Muscle of arm (tissue), 12 donors: ENCODE data around the gene POLE. TPM values are rescaled to one million over a fixed set of nuclear protein-coding genes. Genes with fewer than 3 reads are reported as not detected.

Experiments
- DNase-seq: peaks from one replicate; pipeline ENCODE4 v3.0.0-alpha.2; 2013
- polyA plus RNA-seq, 12 donors: library from polyadenylated mRNA; unstranded; fragments of 120-200 nt; gene quantifications; one replicate each; pipeline ENCODE4 v1.2.1, GENCODE V29; 2013; ENCODE audit not compliant: insufficient read length in 12 of 12

The POLE gene
- polyA plus RNA-seq, 12 donors: 20.6 to 61.5 (median 27.2) TPM; not detected in 1

DNA sequence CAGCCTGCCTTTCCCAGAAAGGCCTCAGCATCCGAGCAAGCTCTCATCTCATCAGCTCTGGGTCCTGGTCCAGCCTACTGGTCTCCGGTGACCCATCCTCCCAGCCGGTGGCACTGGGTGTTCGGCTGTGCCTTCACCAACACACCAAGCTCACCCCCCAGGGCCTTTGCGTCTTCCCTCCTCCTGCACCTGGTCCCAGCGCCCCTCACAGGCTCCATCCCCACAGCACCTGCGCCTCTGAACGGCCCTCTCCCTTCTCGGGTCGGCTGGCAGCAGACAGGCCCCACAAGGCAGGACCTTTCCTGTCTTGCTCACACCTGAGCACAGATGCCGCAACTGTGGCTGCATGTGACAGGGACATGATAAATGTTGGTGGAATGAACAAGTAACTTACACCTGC lies 55.5 kb downstream of the POLE start:
- no peak for DNase-seq

DNA sequence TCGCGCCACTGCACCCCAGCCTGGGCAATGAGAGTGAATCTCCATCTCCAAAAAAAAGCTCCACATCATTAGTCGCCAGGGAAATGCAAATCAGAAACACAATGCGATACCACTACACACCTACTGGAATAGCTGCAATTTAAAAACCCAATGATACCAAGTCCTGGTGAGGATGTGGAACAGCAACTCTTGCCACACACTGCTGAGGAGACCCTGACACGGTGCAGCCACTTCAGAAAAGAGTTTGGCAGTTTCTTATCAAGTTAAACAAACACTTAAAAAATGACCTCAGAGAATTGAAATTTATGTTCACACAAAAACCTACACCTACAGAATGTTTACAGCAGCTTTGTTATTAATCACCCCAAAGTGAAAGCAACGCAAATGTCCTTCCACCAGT lies 56.5 kb downstream of the POLE start:
- DNase-seq: no peak

DNA sequence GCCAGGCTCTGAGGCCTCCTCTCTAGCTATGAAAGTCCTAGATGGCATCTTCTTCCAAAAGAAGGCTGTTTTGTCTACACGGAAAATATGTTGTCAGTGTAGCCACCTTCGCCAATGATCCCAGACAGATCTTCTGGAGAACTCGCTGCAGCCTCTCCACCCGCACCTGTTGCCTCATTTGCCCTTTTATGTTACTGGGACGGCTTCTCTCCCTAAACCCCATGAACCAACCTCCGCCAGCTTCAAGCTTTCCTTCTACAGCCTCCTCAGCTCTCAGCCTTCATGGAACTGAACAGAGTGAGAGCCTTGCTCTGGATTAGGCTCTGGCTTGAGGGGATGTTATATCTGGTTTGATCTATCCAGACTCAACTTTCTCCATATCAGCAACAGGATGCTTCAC lies 57.8 kb downstream of the POLE start:
- no peak for DNase-seq

DNA sequence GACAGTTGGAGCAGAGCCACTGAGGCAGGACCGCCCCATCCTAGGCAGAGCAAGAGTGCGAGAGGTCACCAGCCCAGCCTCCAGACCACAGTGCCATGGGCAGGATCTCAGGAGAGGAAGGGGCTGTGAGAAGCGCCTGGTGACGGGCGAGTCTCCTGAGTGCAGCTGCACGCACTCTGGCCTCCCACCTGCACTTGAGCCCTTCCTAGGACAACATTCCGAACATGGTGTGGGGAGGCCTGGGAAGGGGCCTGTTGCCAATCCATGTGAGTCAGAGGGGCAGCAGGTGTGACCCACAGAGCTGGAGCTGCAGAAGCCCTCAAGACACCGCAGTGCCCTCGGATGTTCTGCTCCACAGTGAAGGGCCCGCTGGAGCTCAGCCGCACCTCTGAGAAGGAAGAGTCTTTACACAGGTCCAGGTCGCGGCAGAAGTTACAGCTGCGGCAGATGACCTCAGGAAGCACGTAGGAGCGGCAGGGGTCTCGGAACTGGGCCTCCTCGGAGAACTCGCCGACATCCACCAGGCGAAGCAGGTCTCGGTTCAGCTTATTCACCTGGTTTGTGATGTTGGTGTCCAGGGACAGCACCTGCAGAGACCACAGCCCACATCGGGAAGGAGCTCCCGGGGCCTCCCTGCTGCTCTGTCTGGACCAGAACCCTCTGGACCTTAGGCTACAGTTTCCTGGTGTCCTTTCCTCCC lies 61.3 kb downstream of the POLE start:
- no peak for DNase-seq

DNA sequence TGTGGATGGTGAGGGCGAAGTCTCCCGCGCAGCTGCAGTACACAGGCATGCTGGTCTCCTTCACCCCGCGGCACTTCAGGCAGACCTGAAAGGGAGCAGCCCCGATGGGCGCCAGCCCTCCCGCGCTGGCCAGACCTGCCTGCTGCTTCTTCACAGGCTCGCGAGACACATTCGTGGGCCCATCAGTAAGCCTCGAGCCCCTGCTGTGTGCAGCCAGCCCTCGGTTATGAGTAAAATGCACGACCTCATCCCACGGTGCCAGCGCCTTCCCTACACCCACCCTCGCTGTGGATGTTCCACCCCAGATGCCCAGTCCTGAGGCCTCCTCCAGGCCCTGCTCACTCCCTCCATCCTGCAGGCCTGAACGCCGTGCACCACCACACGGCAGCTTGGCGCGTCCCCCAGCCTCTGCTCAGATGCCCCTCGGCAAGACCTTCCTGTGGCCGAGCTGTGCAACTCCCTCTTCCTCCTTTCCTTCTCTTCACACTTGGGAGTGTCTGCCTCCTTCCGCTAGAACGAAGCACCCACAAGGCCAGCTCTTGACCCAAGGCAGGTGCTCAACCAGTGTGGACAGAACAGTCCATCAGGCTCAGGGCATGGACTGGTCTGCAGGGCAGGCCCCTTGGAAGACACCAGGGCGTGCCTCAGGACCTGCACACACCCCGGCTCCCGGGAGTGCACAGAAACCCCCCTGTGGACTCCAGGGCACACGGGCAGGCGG lies 62.1 kb downstream of the POLE start:
- no peak for DNase-seq

DNA sequence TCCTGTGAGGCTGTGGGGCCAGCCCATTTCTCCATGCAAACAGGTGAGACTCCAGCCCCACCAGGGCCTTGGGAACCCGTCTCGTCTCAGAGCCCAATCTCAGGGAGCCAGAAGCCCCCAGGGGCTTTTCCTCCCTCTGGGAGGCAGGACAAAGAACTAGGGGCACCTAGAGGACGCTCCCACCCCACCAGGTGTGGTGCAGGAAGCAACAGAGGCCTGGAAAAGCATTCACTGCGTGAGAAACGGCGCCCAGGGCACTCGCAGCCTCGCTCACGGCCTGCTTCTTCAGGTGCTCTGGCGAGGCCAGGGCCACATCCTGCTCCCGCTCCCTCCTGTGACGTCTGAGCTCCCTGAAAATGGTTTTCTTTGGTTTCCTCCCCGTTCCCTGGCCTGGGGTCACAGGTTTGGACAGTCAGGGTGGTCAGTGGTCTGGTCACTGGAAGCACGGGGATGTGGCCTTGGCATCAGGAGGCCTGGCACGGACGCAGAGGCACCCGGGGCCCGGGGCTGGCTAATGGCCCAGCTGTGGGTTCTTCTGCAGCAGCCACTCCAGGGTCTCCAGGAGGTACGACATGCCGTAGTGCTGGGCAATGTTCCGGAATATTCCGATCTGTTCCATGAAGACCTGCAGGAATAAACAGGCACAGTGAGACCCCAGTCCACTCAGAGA lies 62.8 kb downstream of the POLE start:
- no peak for DNase-seq

DNA sequence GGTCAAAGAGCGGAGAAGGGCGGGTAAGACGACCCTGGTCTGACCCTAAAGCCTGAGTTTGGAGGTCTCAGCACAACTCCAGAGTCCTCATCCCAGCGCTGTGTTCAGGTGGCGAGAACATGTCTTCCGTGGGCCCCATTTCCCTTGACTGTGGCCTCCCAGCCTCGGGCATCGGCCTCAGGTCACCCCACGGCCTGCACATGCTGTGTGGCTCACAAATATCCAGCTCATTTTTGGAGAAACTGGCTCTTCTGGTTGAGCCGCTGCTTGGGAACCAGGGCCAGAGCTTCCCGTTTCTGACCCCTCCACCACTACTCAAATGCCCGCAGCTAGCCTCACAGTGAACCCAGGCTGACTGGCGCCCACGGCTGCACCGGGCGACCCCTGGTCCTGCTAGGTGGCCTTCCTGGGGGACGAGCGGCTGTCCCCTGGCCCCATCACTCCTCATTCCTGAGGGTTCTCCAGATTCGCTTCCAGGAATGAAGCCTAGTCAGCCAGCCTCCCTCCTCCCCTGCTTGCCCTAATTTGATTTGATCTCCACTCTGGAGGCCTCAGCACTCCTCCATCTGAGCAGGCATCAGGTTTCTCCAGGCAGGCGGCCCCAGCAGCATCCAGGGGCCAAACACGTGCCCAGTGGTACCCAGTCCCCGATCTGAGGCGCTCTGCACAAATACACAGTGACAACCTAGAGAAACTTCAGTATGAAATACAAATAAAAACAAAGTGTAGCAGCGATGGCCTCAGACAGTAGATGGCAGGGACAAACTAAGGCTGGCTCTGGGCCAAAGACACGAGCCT lies 63.9 kb downstream of the POLE start:
- no peak for DNase-seq

DNA sequence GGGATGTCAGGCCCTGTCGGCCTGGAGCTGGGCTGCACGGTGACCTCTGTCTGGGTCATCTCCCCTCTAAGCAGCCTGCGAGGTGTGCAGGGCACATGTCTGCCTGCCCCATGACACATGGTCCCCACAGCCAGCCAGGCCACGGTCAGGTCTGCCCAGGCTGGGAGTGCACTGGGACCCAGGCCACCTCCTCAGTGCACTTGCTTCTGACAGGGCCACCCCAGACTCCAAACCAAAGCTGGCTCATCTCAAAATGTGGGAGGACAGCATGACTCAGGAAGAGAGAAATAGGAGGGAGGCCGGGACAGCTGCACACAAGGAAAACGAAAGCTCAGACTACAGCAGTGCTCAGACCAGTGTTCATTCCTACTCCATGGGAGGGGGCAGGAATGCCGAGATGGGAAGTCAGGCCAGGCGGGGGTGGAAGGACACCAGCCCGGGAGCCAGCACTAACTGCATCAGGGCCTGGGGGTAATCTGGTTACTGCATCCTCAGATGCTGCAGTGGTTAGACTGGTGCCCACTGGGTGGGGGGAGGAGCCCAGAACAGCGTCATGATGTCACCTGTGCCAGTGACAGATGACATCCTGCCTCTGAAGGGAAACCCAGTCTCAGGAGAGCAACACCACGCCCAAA lies 64.6 kb downstream of the POLE start:
- peak; percentile 52 for DNase-seq

DNA sequence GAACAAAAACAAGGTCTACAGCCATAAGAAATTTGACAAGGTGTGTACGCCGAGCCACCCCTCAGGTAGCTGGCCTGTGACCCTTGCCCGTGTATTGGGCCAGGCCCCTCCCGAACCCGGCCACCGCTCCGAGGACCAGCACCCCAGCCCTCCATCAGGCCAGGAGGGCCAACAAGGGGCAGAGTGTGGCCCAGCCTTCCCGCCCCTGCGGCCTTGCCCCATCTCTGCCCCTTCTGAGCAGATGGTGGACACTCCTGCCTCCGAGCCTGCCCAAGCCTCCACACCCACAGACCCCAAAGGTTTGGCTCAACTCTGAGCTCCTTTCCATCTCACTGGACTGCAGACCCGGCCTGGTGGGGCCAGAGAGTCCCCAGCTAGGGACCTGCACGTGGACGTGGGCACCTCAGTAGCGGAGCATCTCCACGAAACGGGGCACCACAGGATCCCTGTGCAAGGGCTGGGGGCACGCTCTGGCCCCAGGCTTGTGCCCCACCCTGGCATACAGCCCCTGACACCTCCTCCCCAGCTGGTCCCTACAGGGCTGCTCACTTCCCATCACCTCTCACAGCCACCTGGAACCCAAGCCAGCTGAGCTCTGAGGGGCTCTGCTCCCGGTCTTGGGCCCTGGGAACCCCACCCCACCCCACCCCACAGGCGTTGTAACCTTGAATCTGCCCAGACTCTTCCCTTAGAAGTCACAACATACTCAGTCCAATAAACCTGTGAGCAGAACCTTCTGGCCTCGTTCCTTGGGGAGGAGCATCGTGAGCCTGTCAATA lies 65.3 kb downstream of the POLE start:
- DNase-seq: no peak

DNA sequence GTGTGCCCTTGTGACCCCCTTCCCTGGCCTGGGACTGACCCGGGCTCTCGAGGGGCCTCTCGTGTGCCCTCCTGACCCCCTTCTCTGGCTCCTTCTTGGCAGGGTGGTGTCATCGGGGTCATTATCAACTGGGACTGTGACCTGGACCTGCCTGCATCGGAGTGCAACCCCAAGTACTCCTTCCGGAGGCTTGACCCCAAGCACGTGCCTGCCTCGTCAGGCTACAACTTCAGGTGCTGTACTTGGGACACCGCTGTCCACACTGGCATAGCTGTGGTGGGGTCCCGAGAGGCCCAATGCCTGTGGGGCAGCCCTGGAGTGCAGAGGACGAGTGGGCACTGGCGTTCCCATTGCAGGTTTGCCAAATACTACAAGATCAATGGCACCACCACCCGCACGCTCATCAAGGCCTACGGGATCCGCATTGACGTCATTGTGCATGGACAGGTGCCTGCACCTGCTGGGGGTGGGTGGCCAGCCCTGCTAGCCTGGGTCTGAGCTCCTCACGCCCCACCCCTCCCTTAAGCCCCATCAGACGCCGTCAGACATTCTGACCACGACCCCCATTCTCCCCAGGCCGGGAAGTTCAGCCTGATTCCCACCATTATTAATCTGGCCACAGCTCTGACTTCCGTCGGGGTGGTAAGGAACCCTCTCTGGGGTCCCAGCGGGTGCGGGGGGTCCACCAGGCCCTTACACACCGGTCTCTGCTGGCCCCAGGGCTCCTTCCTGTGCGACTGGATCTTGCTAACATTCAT lies 66.1 kb downstream of the POLE start:
- no peak for DNase-seq

DNA sequence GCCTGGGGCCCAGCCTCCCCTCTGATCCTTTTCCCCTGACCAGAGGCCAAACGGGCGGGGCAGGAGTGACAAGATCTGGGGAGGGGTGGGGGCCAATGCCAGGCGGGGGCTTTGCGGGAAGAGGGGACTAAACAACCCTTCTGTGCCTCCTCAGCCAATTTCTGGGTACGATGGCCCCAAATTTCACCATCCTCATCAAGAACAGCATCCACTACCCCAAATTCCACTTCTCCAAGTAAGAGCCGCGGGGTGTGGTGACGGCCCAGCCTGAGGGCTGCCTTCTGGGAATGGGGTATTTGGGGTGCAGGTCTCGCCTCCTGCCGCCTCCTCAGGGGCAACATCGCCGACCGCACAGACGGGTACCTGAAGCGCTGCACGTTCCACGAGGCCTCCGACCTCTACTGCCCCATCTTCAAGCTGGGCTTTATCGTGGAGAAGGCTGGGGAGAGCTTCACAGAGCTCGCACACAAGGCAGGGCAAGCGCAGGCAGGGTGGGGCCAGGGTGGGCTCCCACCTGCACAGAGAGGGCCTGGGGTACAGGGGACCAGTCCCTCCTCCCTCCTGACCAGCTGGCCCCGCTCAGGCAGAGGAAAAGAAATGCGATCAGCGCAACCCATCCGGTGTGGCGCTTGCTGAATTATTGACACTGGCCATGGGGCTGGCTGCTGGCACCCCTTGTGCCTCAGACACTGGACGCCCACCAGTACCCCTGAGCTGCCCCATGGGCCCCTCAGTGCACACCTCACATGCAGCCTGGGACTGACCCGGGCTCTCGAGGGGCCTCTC lies 66.8 kb downstream of the POLE start:
- DNase-seq: no peak

DNA sequence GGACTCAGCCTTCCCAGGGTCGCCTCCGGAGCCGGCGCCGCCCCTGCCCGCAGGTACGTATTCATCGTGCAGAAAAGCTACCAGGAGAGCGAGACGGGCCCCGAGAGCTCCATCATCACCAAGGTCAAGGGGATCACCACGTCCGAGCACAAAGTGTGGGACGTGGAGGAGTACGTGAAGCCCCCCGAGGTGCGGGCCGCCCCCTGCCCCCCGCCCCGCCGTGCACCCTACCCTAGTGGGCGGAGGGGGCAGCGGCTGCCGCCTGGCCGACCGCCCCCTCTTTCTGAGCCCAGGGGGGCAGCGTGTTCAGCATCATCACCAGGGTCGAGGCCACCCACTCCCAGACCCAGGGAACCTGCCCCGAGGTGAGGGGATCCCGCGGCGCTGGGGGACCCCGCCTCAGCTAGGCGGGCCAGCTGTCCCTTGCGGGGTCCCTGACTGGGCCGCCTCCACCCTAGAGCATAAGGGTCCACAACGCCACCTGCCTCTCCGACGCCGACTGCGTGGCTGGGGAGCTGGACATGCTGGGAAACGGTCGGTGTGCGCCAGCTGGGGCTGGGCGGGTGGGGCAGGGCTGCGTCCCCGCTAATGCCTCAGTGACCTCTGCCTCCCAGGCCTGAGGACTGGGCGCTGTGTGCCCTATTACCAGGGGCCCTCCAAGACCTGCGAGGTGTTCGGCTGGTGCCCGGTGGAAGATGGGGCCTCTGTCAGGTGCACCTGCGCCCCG lies 67.6 kb downstream of the POLE start:
- DNase-seq: no peak

DNA sequence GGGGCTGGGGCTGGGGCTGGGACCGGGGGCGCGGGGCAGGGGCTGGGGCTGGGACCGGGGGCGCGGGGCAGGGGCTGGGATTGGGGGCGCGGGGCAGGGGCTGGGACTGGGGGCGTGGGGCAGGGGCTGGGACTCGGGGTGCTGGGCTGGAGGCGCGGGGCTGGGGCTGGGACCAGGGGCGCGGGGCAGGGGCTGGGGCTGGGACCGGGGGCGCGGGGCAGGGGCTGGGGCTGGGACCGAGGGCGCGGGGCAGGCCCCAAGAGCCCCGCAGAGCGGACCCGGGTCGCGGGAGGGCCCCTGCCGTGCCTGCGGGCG lies 68.1 kb downstream of the POLE start:
- DNase-seq: no peak

DNA sequence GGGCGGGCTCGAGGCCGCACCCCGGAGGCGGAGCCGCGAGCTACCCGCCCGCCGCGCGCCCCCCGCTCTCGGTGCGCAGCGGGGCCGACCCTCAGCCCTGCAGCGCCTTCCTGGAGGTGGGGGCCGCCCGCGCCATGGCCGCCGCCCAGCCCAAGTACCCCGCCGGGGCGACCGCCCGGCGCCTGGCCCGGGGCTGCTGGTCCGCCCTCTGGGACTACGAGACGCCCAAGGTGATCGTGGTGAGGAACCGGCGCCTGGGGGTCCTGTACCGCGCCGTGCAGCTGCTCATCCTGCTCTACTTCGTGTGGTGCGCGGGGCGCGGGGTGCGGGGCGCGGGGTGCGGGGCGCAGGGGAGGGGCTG lies 68.5 kb downstream of the POLE start, which contains the start of gene P2RX2:
Gene P2RX2 (plus strand): TSS at position 94 of the 361 bp plus-strand sequence. CDS start 41 bp downstream, at position 135.
- no peak for DNase-seq

DNA sequence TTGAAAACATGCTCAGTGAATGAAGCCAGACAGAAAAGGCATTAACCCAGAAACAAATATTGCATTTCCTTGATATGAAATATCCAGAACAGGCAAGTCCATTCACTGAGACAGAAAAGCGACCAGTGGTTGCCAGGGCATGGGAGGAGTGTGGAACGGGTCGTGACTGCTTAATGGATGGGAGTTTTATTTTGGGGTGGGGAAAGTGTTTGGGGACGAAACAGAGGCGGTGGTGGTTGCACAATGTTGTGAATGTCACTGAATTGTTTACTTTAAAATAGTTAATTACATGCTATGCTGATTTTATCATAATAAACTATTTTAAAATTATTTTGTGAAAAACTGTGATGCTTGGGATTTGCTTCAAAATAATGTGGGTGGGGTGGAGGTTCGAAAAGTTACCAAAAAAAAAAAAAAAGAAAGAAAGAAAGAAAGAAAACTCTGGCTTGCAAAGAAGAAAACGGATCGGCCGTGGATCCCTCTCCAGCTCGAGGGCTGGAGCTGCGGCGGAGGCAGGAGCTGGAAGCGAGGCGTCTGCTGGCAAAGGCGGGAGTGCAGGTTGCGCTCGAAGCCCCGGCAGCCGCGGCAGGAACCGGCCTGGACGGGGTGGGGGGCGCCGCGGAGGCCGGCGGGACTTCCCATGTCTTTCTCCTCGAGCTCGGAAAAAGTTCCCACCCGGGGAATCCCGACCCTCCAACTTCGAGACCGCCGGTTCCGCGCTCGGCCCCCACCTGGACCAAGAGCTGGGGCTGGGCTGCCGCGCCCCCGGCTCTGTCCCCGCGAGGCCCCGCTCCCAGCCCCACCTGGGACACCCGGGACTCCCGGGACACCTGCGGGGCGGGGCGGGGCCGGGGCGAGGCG lies 69.1 kb downstream of the POLE start:
- DNase-seq: no peak

DNA sequence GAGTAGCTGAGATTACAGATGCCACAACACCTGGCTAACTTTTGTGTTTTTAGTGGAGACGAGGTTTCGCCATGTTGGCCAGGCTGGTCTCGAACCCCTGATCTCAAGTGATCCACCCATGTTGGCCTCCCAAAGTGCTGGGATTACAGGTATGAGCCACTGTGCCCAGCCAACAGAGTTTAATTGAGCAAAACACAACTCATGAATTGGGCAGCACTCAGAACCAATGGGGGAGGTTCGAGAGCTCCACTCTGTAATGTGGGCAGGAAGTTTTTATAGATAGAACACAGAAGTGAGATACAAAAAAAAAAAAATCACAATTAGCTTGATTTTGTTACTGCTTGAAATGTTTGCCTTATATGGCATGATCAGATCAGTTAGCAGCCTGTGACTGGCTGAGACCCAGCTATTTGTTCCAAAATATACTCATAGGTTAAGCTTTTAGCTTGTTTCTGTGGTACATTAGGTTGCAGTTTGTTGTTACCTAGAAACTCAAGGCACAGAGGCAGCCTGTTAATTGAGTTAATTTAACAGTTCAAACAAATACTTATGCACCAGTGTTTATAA lies 69.9 kb downstream of the POLE start:
- DNase-seq: no peak

DNA sequence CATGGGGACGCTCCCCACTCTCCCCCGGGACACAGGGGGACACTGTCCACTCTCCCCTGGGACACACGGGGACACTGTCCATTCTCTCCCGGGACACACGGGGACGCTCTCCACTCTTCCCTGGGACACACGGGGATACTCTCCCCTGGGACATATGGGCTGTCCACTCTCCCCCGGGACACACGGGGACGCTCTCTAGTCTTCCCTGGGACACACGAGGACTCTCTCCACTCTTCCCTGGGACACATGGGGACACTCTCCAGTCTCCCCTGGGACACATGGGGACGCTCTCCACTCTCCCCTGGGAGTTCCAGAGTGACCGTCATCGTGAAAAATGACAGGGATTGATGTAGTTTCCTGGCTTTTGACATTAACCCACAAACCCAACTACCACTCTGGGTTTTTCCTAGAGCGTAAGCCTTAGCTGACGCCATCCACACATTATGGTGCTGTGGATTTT lies 71.5 kb downstream of the POLE start:
- DNase-seq: no peak
